ENCODE measurements around the gene INPP5D. TPM values are rescaled to one million over a fixed set of nuclear protein-coding genes. Genes with fewer than 3 reads are reported as not detected.

Gene INPP5D
- total RNA-seq, 1 donor from 2014 or later = 33.4 TPM

GRCh38 chr2:233164128-233164635 lies 104.0 kb downstream of the INPP5D start:
- intact Hi-C loops (cut with DNase I) = no loop called here
- TF ChIP-seq, protein P1, sequence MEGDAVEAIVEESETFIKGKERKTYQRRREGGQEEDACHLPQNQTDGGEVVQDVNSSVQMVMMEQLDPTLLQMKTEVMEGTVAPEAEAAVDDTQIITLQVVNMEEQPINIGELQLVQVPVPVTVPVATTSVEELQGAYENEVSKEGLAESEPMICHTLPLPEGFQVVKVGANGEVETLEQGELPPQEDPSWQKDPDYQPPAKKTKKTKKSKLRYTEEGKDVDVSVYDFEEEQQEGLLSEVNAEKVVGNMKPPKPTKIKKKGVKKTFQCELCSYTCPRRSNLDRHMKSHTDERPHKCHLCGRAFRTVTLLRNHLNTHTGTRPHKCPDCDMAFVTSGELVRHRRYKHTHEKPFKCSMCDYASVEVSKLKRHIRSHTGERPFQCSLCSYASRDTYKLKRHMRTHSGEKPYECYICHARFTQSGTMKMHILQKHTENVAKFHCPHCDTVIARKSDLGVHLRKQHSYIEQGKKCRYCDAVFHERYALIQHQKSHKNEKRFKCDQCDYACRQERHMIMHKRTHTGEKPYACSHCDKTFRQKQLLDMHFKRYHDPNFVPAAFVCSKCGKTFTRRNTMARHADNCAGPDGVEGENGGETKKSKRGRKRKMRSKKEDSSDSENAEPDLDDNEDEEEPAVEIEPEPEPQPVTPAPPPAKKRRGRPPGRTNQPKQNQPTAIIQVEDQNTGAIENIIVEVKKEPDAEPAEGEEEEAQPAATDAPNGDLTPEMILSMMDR (IDR thresholded peaks at IDR 0.05) = no peak
- TF ChIP-seq POLR2A (IDR thresholded peaks at IDR 0.05) (no peak), POLR2AphosphoS5 (IDR thresholded peaks at IDR 0.05; ENCODE audit: insufficient read depth in 1 of 2, low read depth in 1 of 2) (no peak)

GRCh38 chr2:233164967-233165366 lies 104.8 kb downstream of the INPP5D start:
- Histone ChIP-seq H3K4me3 (no peak overlapping the region), H3K27ac (no peak overlapping the region), H3K36me3 (no peaks in the 10 kb centered on the region), H3K4me1 (peaks cover 13% of the 10 kb centered on the region), H3K9me3 (no peaks in the 10 kb centered on the region), H3K27me3 (no peaks in the 10 kb centered on the region)
- DNase-seq (ENCODE audit: extremely low spot score in 2 of 2) = no peak
- no peak for TF ChIP-seq POLR2A (IDR thresholded peaks at IDR 0.05)
- TF ChIP-seq POLR2AphosphoS5 (IDR thresholded peaks at IDR 0.05; ENCODE audit: insufficient read depth in 1 of 2, low read depth in 1 of 2) = no peak
- TF ChIP-seq, protein P1 (IDR thresholded peaks at IDR 0.05) = no peak
- intact Hi-C loops (cut with DNase I) = no loop called here

More at GRCh38 chr2:233164128-233164635, 104.0 kb downstream of the INPP5D start:
- Histone ChIP-seq H3K4me1 (peaks cover 13% of the 10 kb centered on the region), H3K4me3 (no peak overlapping the region), H3K27me3 (no peaks in the 10 kb centered on the region), H3K27ac (no peak overlapping the region), H3K9me3 (no peaks in the 10 kb centered on the region), H3K36me3 (no peaks in the 10 kb centered on the region)
- no peak for DNase-seq (ENCODE audit: extremely low spot score in 2 of 2)

DNA sequence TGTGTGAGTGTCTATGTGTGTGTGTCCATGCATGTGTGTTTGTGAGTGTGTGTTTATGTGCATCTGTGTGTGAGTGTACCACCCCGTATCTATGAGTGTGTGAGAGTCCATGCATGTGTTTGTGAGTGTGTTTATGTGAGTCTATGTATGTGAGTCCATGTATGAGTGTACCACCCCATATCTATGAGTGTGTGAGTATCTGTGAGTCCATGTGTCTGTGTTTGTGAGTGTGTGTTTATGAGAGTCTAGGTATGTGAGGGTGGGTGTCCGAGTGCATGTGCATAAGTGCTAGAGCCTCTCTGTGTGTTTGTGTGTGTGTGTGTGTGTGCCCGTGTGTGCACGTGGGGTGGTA lies 105.4 kb downstream of the INPP5D start:
- Histone ChIP-seq H3K36me3 (no peaks in the 10 kb centered on the region), H3K9me3 (no peaks in the 10 kb centered on the region), H3K4me1 (peaks cover 13% of the 10 kb centered on the region), H3K4me3 (no peak overlapping the region), H3K27me3 (no peaks in the 10 kb centered on the region), H3K27ac (no peak overlapping the region)
- no peak for TF ChIP-seq POLR2A (IDR thresholded peaks at IDR 0.05)
- TF ChIP-seq POLR2AphosphoS5 (IDR thresholded peaks at IDR 0.05; ENCODE audit: insufficient read depth in 1 of 2, low read depth in 1 of 2) = no peak
- TF ChIP-seq, protein P1 (IDR thresholded peaks at IDR 0.05) = no peak
- DNase-seq (ENCODE audit: extremely low spot score in 2 of 2) = no peak
- intact Hi-C loops (cut with DNase I) = no loop called here

- DNase-seq (ENCODE audit: extremely low spot score in 2 of 2) = no peak
- no peaks in the 10 kb centered on the region for H3K9me3 ChIP-seq
- peaks cover 13% of the 10 kb centered on the region for H3K4me1 ChIP-seq
- H3K36me3 ChIP-seq = no peaks in the 10 kb centered on the region
- H3K27ac ChIP-seq = no peak overlapping the region
- intact Hi-C loops (cut with DNase I) = no loop called here
- TF ChIP-seq POLR2A (IDR thresholded peaks at IDR 0.05) = no peak
- TF ChIP-seq POLR2AphosphoS5 (IDR thresholded peaks at IDR 0.05; ENCODE audit: insufficient read depth in 1 of 2, low read depth in 1 of 2) = no peak
- TF ChIP-seq, protein P1 (IDR thresholded peaks at IDR 0.05) = no peak
- no peak overlapping the region for H3K4me3 ChIP-seq
- no peaks in the 10 kb centered on the region for H3K27me3 ChIP-seq
These were observed 105.9 kb downstream of the INPP5D start for GRCh38 chr2:233165895-233166661.

GRCh38 chr2:233168445-233168844 lies 108.3 kb downstream of the INPP5D start:
- intact Hi-C loops (cut with DNase I) = no loop called here
- TF ChIP-seq, protein P1 (IDR thresholded peaks at IDR 0.05) = no peak
- TF ChIP-seq POLR2A (IDR thresholded peaks at IDR 0.05) (no peak), POLR2AphosphoS5 (IDR thresholded peaks at IDR 0.05; ENCODE audit: insufficient read depth in 1 of 2, low read depth in 1 of 2) (no peak)

More at GRCh38 chr2:233168445-233168844, 108.3 kb downstream of the INPP5D start:
- no peak overlapping the region for H3K4me3 ChIP-seq
- no peak for DNase-seq (ENCODE audit: extremely low spot score in 2 of 2)
- no peaks in the 10 kb centered on the region for H3K9me3 ChIP-seq
- H3K36me3 ChIP-seq = no peaks in the 10 kb centered on the region
- no peaks in the 10 kb centered on the region for H3K27me3 ChIP-seq
- no peak overlapping the region for H3K27ac ChIP-seq
- peaks cover 13% of the 10 kb centered on the region for H3K4me1 ChIP-seq
